Stimulated activated CD8-positive, alpha-beta memory T cell treated with anti-CD3 and anti-CD28 coated beads, Interleukin-4, amount 100 ng/mL, for 4 hours (primary cell): ENCODE measurements around the gene CPNE5.

Experiments used
- DNase-seq, 2 donors: peaks; one replicate each; pipeline ENCODE4 v3.0.0-alpha.2; 2020; ENCODE audit warnings: low read depth in 2 of 2, low spot score in 1 of 2

Gene CPNE5

DNA sequence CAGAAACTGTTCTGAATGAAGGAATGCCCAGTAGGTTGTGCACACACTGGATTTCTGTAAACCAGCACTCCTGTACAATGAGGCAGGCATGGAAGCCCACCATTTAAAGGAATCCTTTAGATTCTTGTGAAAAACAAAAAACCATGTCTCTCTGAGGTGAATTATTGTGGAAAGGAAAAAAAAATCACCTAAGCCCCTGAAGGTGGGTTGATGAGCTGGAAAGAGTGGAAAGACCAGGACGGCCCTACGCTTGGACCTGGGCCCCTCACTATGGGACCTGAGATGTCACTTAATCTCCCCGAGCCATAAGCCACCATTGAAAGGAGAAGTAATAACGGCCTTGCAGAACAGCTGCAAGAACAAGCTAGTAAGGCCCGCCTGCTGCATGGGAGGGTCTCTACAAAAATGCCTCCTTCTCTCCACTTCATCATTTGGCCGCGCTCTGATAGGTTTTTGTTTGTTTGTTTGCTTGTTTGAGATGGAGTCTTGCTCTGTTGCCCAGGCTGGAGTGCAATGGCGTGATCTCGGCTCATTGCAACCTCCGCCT lies 72.8 kb downstream of the CPNE5 start:
- DNase-seq, result no peak

- peak; percentile 39 to 53 for DNase-seq
Observed at GRCh38 chr6:36765594-36766398, 73.4 kb downstream of the CPNE5 start.

- no peak for DNase-seq
Observed at GRCh38 chr6:36765190-36765589, 74.1 kb downstream of the CPNE5 start.

- no peak for DNase-seq
Observed at GRCh38 chr6:36762123-36762522, 77.1 kb downstream of the CPNE5 start.

DNA sequence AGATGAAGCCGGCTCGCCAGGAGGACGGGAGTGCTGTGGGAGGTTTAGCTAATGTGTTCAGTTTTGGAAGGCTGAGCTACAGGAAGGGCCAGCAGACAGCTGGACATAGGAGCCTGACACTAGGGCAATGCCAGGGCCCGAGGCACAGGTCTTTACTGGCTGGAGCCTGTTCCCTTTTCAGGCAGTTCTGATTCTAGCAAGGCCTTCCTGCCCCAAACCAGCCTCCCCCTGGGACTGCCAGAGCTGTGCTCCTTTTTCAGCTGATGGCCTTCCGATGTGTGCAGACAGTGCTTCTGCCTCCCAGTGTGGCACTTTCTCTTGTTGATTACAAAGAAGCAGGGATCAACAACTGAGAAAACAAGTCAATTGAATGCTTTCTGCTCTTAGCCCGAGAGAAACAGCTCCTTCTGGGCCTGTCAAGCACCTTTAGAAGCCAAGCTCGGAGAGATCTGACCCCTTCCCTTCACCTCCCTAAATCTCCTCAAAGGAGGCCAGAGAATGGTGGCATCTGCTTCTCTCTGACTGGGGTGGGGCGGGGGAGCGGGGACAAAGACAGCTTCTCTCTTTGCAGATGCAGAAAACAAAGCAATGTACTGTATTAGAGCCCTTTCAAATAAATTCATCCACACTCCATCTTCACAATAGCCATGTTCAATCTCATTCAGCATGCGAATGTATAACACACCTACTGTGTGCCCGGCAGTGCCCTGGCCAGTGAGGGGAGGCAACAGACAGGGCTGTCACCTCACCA lies 78.4 kb downstream of the CPNE5 start:
- DNase-seq, result no peak

GRCh38 chr6:36759148-36759759 lies 80.0 kb downstream of the CPNE5 start:
- peak; percentile 45 to 67 for DNase-seq

- no peak for DNase-seq
Observed at GRCh38 chr6:36758516-36759147, 80.6 kb downstream of the CPNE5 start.

DNA sequence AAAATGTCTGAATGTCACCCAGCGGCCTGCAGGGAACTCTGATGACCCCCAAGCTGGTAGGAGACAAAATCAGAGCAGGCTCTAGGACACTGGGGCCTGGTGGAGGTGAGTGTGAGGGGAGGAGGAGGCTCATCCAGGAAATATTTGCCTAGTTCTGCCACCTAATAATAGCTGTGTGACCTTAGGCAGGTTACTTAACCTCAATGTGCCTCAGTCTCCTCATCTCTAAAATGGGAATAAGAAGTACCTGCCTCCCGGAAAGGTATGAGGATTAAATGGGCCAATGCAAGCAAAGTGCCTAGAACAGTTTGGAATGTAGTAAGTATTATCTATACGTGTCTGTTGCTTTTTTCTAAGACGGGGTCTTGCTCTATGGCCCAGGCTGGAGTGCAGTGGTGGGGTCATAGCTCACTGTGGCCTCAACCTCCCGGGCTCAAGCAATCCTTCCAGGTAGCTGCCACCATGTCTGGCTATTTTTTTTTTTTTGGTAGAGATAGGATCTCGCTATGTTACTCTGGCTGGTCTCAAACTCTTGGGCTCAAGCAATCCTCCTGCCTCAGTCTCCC lies 81.2 kb downstream of the CPNE5 start:
- no peak for DNase-seq

DNA sequence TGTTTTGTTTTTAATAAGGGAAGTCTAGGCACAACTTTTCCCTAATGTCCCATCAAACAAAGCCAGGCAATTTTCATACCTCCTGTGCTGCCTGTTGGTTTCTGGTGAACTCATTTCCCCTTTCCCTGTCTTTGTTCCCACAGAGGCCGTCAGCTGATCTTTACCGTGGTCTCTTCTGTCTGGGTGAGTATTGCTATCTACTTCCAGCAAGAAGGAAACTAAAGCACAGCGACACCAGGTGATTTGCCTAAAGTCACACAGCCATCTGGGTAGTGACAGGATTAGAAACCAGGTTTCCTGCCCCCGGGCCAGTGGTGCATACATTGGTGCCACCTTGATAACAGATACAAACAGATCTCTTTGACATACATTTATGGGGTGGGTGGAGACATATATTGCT lies 82.0 kb downstream of the CPNE5 start:
- no peak for DNase-seq

GRCh38 chr6:36756786-36757185 lies 82.5 kb downstream of the CPNE5 start:
- no peak for DNase-seq

DNA sequence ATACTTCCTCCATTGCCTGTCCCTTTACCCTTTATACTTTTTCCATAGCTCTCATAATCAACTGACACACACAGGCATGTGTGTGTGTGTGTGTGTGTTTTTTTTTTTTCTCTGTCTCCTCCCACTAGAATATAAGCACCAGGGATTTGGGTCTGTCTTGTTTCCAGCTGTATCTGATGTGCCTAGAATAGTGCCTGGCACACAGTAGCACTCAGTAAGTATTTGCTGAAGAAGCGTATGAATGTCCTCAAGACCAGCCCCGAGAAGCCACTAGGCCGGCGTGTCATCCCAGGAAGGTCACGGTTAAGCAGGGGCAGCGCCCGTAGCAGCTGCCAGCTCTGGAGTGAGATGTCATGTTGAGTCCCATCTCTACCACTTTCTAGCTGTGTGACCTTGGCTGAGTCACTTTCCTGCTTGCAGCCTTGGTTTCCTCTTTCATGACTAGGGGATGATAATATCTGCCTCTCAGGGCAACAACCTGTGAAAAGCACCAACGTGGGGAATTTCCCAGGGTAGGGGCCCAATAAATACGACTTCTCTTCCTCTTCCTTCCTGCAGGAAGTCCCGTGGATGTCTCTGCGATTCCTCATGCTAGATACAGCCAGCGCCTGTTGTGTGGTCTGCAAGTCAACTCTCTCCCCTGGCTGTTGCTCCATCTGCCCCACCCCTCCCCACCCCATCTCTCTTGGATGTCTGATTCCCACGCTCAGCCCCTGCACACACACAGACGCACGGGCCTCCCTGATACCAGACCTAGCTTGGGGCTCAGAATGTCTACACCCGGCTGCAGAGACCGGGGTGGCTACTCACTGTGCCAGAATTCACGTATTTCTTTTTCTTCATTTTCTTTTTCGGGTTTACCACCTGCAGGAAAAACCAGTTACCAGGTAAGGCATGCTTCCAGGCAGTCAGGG lies 83.6 kb downstream of the CPNE5 start:
- peak; percentile 33 to 37 for DNase-seq

GRCh38 chr6:36754582-36755434 lies 84.4 kb downstream of the CPNE5 start:
- no peak for DNase-seq

- DNase-seq, result no peak
Observed at GRCh38 chr6:36753671-36754405, 85.4 kb downstream of the CPNE5 start.

- DNase-seq, result no peak
Observed at GRCh38 chr6:36752886-36753506, 86.2 kb downstream of the CPNE5 start.

DNA sequence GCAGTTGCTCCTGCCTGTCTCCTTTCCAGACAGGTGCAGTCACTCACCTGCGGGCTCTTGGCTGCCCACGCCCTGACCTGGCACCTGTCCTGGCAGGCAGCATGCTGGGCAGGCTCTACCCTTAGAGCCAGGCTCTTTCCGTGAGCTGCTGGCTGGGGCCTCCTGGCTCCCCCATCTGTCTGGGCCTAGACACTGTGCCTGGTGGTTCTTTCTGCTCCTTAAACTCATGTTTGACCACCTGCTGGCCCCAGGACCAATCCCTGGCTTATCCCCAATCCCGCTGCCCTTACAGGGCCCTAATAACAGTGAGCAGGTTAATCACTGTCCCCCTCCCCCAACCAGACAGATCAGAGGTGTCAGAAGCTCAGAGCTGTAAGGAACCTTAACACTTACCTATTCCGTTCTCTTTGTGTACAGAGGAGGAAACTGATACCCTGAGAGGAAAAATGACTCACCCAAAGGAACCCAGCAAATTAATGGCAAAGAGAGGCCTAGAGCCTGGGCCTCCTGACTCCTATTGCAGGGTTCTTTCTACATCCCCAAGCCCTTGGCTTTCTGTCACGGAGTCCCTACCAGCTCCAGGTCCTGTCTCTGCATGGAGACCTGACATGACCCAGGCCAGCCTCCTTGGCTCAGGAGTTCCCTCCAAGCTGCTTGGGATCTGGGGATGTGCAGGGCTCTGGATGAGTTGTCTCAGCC lies 86.9 kb downstream of the CPNE5 start:
- DNase-seq, result no peak

- DNase-seq, result no peak
Observed at GRCh38 chr6:36751833-36752186, 87.4 kb downstream of the CPNE5 start.

DNA sequence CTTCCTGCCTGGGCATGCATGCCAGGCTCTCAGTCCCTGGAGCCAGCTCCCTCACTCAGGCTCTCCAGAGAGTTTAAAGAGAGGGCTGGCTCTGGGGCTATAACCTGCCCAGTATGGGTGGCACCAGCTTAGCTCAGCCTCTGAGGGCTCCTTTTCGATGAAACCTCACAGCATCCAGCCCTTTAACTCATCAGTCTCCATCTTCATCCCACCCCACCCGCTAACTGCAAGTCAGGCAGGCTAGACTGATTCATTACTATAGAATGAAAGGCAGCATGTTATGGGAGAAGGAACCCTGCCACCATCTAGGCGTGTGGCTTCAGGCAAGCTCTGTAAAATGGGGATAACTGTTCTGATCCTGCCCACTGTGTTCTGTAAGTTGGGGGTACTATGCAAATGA lies 88.2 kb downstream of the CPNE5 start:
- DNase-seq, result no peak
